Glomerular endothelial cell (primary cell): ENCODE measurements around the gene FAM168A. TPM values are rescaled to one million over a fixed set of nuclear protein-coding genes. Genes with fewer than 3 reads are reported as not detected.
A peak's percentile ranks its signal among the peaks of the same experiment; 100 is the strongest.

Experiments used
- DNase-seq: peaks from one replicate; pipeline ENCODE4 v3.0.0-alpha.2; 2011; ENCODE audit warnings: low read depth, low spot score; ENCODE audit errors: extremely low read depth
- total RNA-seq: library from RNA; depleted of rRNA; stranded (reverse); fragments of >200 nt; gene quantifications from 2 replicates; pipeline ENCODE4 v1.2.3, GENCODE V29; 2015

Gene FAM168A
- total RNA-seq, 1 donor from 2014 or later: 20.4 TPM

GRCh38 chr11:73521621-73522020 is 76.3 kb downstream of the FAM168A start:
- DNase-seq: no peak

GRCh38 chr11:73520353-73521061 is 77.4 kb downstream of the FAM168A start:
- DNase-seq: peak; percentile 36

- DNase-seq: no peak
Observed at GRCh38 chr11:73519266-73519665, 78.6 kb downstream of the FAM168A start.

GRCh38 chr11:73518195-73518594 is 79.7 kb downstream of the FAM168A start:
- DNase-seq: no peak

- no peak for DNase-seq
Observed at GRCh38 chr11:73516080-73516479, 81.8 kb downstream of the FAM168A start.

- no peak for DNase-seq
Observed at GRCh38 chr11:73513707-73514106, 84.2 kb downstream of the FAM168A start.

GRCh38 chr11:73510877-73511276 is 87.0 kb downstream of the FAM168A start:
- no peak for DNase-seq

- no peak for DNase-seq
Observed at GRCh38 chr11:73510106-73510505, 87.8 kb downstream of the FAM168A start.

- DNase-seq: no peak
Observed at GRCh38 chr11:73509188-73509587, 88.7 kb downstream of the FAM168A start.

GRCh38 chr11:73508243-73509176 is 89.4 kb downstream of the FAM168A start:
- DNase-seq: no peak

- no peak for DNase-seq
Observed at GRCh38 chr11:73507086-73507485, 90.8 kb downstream of the FAM168A start.

- DNase-seq: no peak
Observed at GRCh38 chr11:73506038-73506437, 91.9 kb downstream of the FAM168A start.

GRCh38 chr11:73498343-73498742 is 99.6 kb downstream of the FAM168A start:
- no peak for DNase-seq

- DNase-seq: no peak
Observed at GRCh38 chr11:73496134-73496533, 101.8 kb downstream of the FAM168A start.

GRCh38 chr11:73495731-73496130 is 102.2 kb downstream of the FAM168A start:
- DNase-seq: no peak

- DNase-seq: no peak
Observed at GRCh38 chr11:73493956-73494598, 103.8 kb downstream of the FAM168A start.

- no peak for DNase-seq
Observed at GRCh38 chr11:73481626-73482025, 116.3 kb downstream of the FAM168A start.

- DNase-seq: no peak
Observed at GRCh38 chr11:73480677-73481076, 117.2 kb downstream of the FAM168A start.

- DNase-seq: no peak
Observed at GRCh38 chr11:73478737-73479347, 119.1 kb downstream of the FAM168A start.

GRCh38 chr11:73477518-73477917 is 120.4 kb downstream of the FAM168A start:
- no peak for DNase-seq

- DNase-seq: no peak
Observed at GRCh38 chr11:73475549-73476095, 122.3 kb downstream of the FAM168A start.
